H1 (cell line): ENCODE measurements around the gene ST6GALNAC5. TPM values are rescaled to one million over a fixed set of nuclear protein-coding genes. Genes with fewer than 3 reads are reported as not detected.

Source experiments
- CTCF ChIA-PET: fragments of 300-600 bp; sonication (Branson Sonifier 250); formaldehyde crosslinking; loops from one replicate; lab custom pipeline; 2021; ENCODE audit not compliant: partially characterized antibody; lab: Charles Lee
- POLR2A ChIA-PET: fragments of 300-600 bp; sonication (Branson Sonifier 250); formaldehyde crosslinking; loops from one replicate; lab custom pipeline; 2021; ENCODE audit warnings: inconsistent platforms; ENCODE audit not compliant: partially characterized antibody; lab: Charles Lee
- DNase-seq, 2 experiments: peaks; one replicate each; pipeline versions ENCODE4 v3.0.0 to v3.0.0-alpha.2; 2010 to 2022; ENCODE audit warnings: low spot score in 2 of 2, low read depth in 1 of 2, mixed read lengths in 1 of 2
- FAIRE-seq: peaks from 2 replicates; lab custom pipeline; 2011; peaks lifted over from hg19 to GRCh38; lab: Jason Lieb, UNC
- H2AFZ ChIP-seq: 2 replicates; pipeline ENCODE4 v1.8.1; 2012; ENCODE audit warnings: low read length, inconsistent platforms
- H2AK5ac ChIP-seq: 2 replicates; pipeline ENCODE4 v1.6.1; 2013; ENCODE audit warnings: low read depth, low read length
- H2BK120ac ChIP-seq: replicated peaks from 2 replicates; pipeline ENCODE3; 2013; ENCODE audit warnings: low read depth, low read length, inconsistent platforms
- H2BK12ac ChIP-seq: 2 replicates; pipeline ENCODE4 v1.6.1; 2013; ENCODE audit warnings: low read depth, low read length
- H2BK15ac ChIP-seq: 2 replicates; pipeline ENCODE4 v1.6.1; 2013; ENCODE audit warnings: low read length
- H2BK20ac ChIP-seq: 2 replicates; pipeline ENCODE4 v1.6.1; 2013; ENCODE audit warnings: low read length
- H2BK5ac ChIP-seq: 2 replicates; pipeline ENCODE4 v1.6.1; 2013; ENCODE audit warnings: low read depth, low read length
- H3K14ac ChIP-seq: 2 replicates; pipeline ENCODE4 v1.6.1; 2013; ENCODE audit warnings: inconsistent platforms; ENCODE audit not compliant: insufficient read length
- H3K18ac ChIP-seq: 2 replicates; pipeline ENCODE4 v1.6.1; 2013; ENCODE audit warnings: low read length; ENCODE audit errors: extremely low read depth
- H3K23ac ChIP-seq: 2 replicates; pipeline ENCODE4 v1.6.1; 2013; ENCODE audit warnings: inconsistent platforms; ENCODE audit not compliant: insufficient read length
- H3K23me2 ChIP-seq: 2 replicates; pipeline ENCODE4 v1.6.1; 2013; ENCODE audit warnings: low read depth, low read length
- H3K27ac ChIP-seq: 2 replicates; pipeline ENCODE4 v1.6.1; 2011; ENCODE audit warnings: low read depth, low read length, inconsistent platforms
- H3K27me3 ChIP-seq, 4 experiments: replicated peaks in 1 of 4; 1 replicate in 1 of 4; 2 replicates in 3 of 4; pipeline versions ENCODE4 v1.6.1 to v1.8.1; 2011 to 2013; ENCODE audit warnings: low read length in 3 of 4, mild to moderate bottlenecking in 3 of 4, inconsistent platforms in 2 of 4, mixed read lengths in 2 of 4, moderate library complexity in 1 of 4; ENCODE audit not compliant: control insufficient read depth in 3 of 4, insufficient read depth in 3 of 4; ENCODE audit errors: extremely low read depth in 1 of 4
- H3K36me3 ChIP-seq, 4 experiments: 2 replicates each; pipeline versions ENCODE4 v1.6.1 to v1.8.1; 2011 to 2013; ENCODE audit warnings: mild to moderate bottlenecking in 4 of 4, low read length in 3 of 4, moderate library complexity in 2 of 4, control low read depth in 1 of 4, inconsistent platforms in 1 of 4; ENCODE audit not compliant: insufficient read depth in 4 of 4, control insufficient read depth in 2 of 4
- H3K4ac ChIP-seq: replicated peaks from 2 replicates; pipeline ENCODE3; 2013; ENCODE audit warnings: low read length, low read depth, mixed read lengths, inconsistent platforms; ENCODE audit not compliant: insufficient read length
- H3K4me1 ChIP-seq, 4 experiments: replicated peaks in 1 of 4; 1 replicate in 1 of 4; 2 replicates in 3 of 4; pipeline versions ENCODE4 v1.6.1 to v1.8.1; 2011 to 2013; ENCODE audit warnings: low read length in 3 of 4, inconsistent platforms in 2 of 4, mixed read lengths in 1 of 4; ENCODE audit not compliant: insufficient read depth in 4 of 4, control insufficient read depth in 3 of 4
- H3K4me2 ChIP-seq, 2 experiments: 2 replicates each; pipeline versions ENCODE4 v1.6.1 to v1.8.1; 2011 to 2013; ENCODE audit warnings: low read depth in 2 of 2, low read length in 2 of 2, control low read depth in 1 of 2, inconsistent platforms in 1 of 2, mild to moderate bottlenecking in 1 of 2; ENCODE audit not compliant: insufficient read depth in 1 of 2
- H3K4me3 ChIP-seq, 4 experiments: fragments of 200-600, 300-600 bp in 1 of 4; sonication (generic), shearing (Covaris generic), sonication (Bioruptor Twin) in 1 of 4; 2 replicates each; pipeline versions ENCODE4 v1.5.1 to v1.8.1; 2011 to 2016; ENCODE audit warnings: low read length in 4 of 4, low read depth in 3 of 4, control low read depth in 2 of 4, inconsistent platforms in 2 of 4, mild to moderate bottlenecking in 2 of 4, mixed read lengths in 1 of 4, moderate library complexity in 1 of 4; ENCODE audit not compliant: insufficient read depth in 2 of 4; ENCODE audit errors: extremely low read depth in 1 of 4
- H3K56ac ChIP-seq: replicated peaks from 2 replicates; pipeline ENCODE3; 2013; ENCODE audit warnings: low read depth, mild to moderate bottlenecking, mixed read lengths, low read length, inconsistent platforms; ENCODE audit not compliant: insufficient read length
- H3K79me1 ChIP-seq: 2 replicates; pipeline ENCODE4 v1.6.1; 2013; ENCODE audit warnings: low read depth, low read length, control low read depth
- H3K79me2 ChIP-seq, 2 experiments: 2 replicates each; pipeline versions ENCODE4 v1.6.1 to v1.8.1; 2012 to 2013; ENCODE audit warnings: low read length in 2 of 2, mild to moderate bottlenecking in 2 of 2, inconsistent platforms in 1 of 2; ENCODE audit not compliant: insufficient read depth in 2 of 2, control insufficient read depth in 1 of 2
- H3K9ac ChIP-seq, 4 experiments: replicated peaks in 1 of 4; 1 replicate in 1 of 4; 2 replicates in 3 of 4; pipeline versions ENCODE4 v1.6.1 to v1.8.1; 2011 to 2013; ENCODE audit warnings: low read depth in 3 of 4, low read length in 3 of 4, control low read depth in 2 of 4, mild to moderate bottlenecking in 2 of 4, moderate library complexity in 2 of 4, inconsistent platforms in 1 of 4; ENCODE audit errors: extremely low read depth in 1 of 4
- H3K9me3 ChIP-seq, 2 experiments: 2 replicates each; pipeline versions ENCODE4 v1.6.1 to v1.8.1; 2012 to 2013; ENCODE audit warnings: mild to moderate bottlenecking in 2 of 2, moderate library complexity in 2 of 2, control low read depth in 1 of 2, inconsistent platforms in 1 of 2, low read depth in 1 of 2, low read length in 1 of 2, mixed read lengths in 1 of 2; ENCODE audit not compliant: insufficient read depth in 2 of 2
- H4K20me1 ChIP-seq, 2 experiments: replicated peaks in 1 of 2; 2 replicates each; pipeline versions ENCODE3 to v1.8.1; 2011 to 2013; ENCODE audit warnings: inconsistent platforms in 2 of 2, low read length in 2 of 2, mild to moderate bottlenecking in 1 of 2; ENCODE audit not compliant: insufficient read depth in 2 of 2, control insufficient read depth in 1 of 2
- H4K5ac ChIP-seq: 2 replicates; pipeline ENCODE4 v1.6.1; 2013; ENCODE audit warnings: low read length, low read depth, mixed read lengths, inconsistent platforms; ENCODE audit not compliant: insufficient read length
- H4K8ac ChIP-seq: 2 replicates; pipeline ENCODE4 v1.8.0; 2013; ENCODE audit warnings: mild to moderate bottlenecking, moderate library complexity, low read length, inconsistent platforms; ENCODE audit not compliant: insufficient read depth; ENCODE audit errors: extremely low read depth
- H4K91ac ChIP-seq: replicated peaks from 2 replicates; pipeline ENCODE3; 2013; ENCODE audit warnings: low read length, mixed read lengths, inconsistent platforms; ENCODE audit not compliant: insufficient read length
- ASH2L ChIP-seq: fragments of 200-600, 300-600 bp; sonication (generic); IDR thresholded peaks from one replicate; pipeline ENCODE4 v1.7.1; 2017; ENCODE audit warnings: low read length
- BCL11A ChIP-seq, 2 experiments: IDR thresholded peaks; one replicate each; pipeline ENCODE4 v1.6.1; 2011; ENCODE audit warnings: low read depth in 2 of 2, low read length in 2 of 2, mild to moderate bottlenecking in 2 of 2
- BRCA1 ChIP-seq: IDR thresholded peaks from 2 replicates; pipeline ENCODE4 v1.6.1; 2012; ENCODE audit warnings: low read depth, low read length, improper control_type of control experiment
- CEBPB ChIP-seq: IDR thresholded peaks from 2 replicates; pipeline ENCODE4 v1.6.1; 2012; ENCODE audit warnings: low read depth, low read length
- EGR1 ChIP-seq: IDR thresholded peaks from 2 replicates; pipeline ENCODE4 v1.6.1; 2011; ENCODE audit warnings: low read depth, low read length, borderline replicate concordance
- FOSL1 ChIP-seq: IDR thresholded peaks from 2 replicates; pipeline ENCODE4 v1.6.1; 2011; ENCODE audit warnings: mild to moderate bottlenecking, low read depth, low read length, moderate library complexity; ENCODE audit not compliant: insufficient read depth
- PHF8 ChIP-seq: fragments of 200-600 bp; sonication (generic); conservative IDR thresholded peaks from 2 replicates; pipeline ENCODE4 v1.7.1; 2012; ENCODE audit warnings: low read depth, mild to moderate bottlenecking, inconsistent platforms, low read length, moderate library complexity
- POLR2A ChIP-seq, 2 experiments: IDR thresholded peaks; 1 replicate in 1 of 2; 2 replicates in 1 of 2; pipeline ENCODE4 v1.6.1; 2011; ENCODE audit warnings: low read depth in 2 of 2, low read length in 2 of 2, mild to moderate bottlenecking in 2 of 2; ENCODE audit errors: control extremely low read depth in 1 of 2
- POU5F1 ChIP-seq: IDR thresholded peaks from 2 replicates; pipeline ENCODE4 v1.6.1; 2011; ENCODE audit warnings: low read depth, mild to moderate bottlenecking, low read length, moderate library complexity
- RAD21 ChIP-seq, 2 experiments: IDR thresholded peaks in 1 of 2; conservative IDR thresholded peaks in 1 of 2; 2 replicates each; pipeline ENCODE4 v1.6.1; 2011; ENCODE audit warnings: low read depth in 2 of 2, low read length in 2 of 2, improper control_type of control experiment in 1 of 2, inconsistent platforms in 1 of 2, mild to moderate bottlenecking in 1 of 2, moderate library complexity in 1 of 2
- RXRA ChIP-seq: IDR thresholded peaks from 2 replicates; pipeline ENCODE4 v1.6.1; 2011; ENCODE audit warnings: low read depth, mild to moderate bottlenecking, low read length, moderate library complexity; ENCODE audit not compliant: insufficient read depth
- SIX5 ChIP-seq: IDR thresholded peaks from 2 replicates; pipeline ENCODE4 v1.6.1; 2011; ENCODE audit warnings: mild to moderate bottlenecking, low read depth, low read length
- TAF1 ChIP-seq: IDR thresholded peaks from 2 replicates; pipeline ENCODE4 v1.6.1; 2011; ENCODE audit warnings: mild to moderate bottlenecking, low read depth, low read length
- TCF12 ChIP-seq: IDR thresholded peaks from 2 replicates; pipeline ENCODE4 v1.6.1; 2011; ENCODE audit warnings: low read depth, mild to moderate bottlenecking, low read length
- ZNF274 ChIP-seq: IDR thresholded peaks from 2 replicates; pipeline ENCODE4 v1.7.0; 2012; ENCODE audit warnings: low read length, borderline replicate concordance; ENCODE audit errors: extremely low read depth
- WGBS, 2 experiments: shearing (Covaris generic) in 1 of 2; methylation state at CpG; one replicate each; pipeline versions ENCODE4 v1.1.6 to v1.1.7; 2013 to 2015; ENCODE audit warnings: low lambda C conversion rate in 2 of 2, mixed read lengths in 2 of 2, inconsistent platforms in 1 of 2, low coverage in 1 of 2, missing lambda C conversion rate in 1 of 2; ENCODE audit not compliant: insufficient replicate concordance in 2 of 2, insufficient coverage in 1 of 2, insufficient read length in 1 of 2; ENCODE audit errors: extremely low coverage in 1 of 2, missing lambda C conversion rate in 1 of 2; 5-methylcytosine and 5-hydroxymethylcytosine counted together
- polyA plus RNA-seq, 7 experiments: library from polyadenylated mRNA; depleted of rRNA in 3 of 7; stranded (reverse) in 5 of 7; unstranded in 2 of 7; fragments of >200 nt in 5 of 7; fragments of 200-250 nt in 2 of 7; gene quantifications; 1 replicate in 5 of 7; 2 replicates in 1 of 7; 4 replicates in 1 of 7; pipeline versions ENCODE4 v1.2.1 to v1.2.3, GENCODE V29; 2011 to 2013; ENCODE audit warnings: missing spikeins in 2 of 7, mixed read lengths in 2 of 7
- total RNA-seq: library from RNA; stranded (reverse); fragmentation: NEBNext Ultra II Directional; extraction: Animal tissue kit (Norgen Biotek cat#: 25700); gene quantifications from 2 replicates; pipeline ENCODE4 v1.2.1, GENCODE V29; 2021

ST6GALNAC5 gene
- total and polyA plus RNA-seq, 2 of the 8 experiments (the other 6 are each of a cell fraction or from before 2014, with no cell fraction given): 6.2 to 7.3 TPM

DNA sequence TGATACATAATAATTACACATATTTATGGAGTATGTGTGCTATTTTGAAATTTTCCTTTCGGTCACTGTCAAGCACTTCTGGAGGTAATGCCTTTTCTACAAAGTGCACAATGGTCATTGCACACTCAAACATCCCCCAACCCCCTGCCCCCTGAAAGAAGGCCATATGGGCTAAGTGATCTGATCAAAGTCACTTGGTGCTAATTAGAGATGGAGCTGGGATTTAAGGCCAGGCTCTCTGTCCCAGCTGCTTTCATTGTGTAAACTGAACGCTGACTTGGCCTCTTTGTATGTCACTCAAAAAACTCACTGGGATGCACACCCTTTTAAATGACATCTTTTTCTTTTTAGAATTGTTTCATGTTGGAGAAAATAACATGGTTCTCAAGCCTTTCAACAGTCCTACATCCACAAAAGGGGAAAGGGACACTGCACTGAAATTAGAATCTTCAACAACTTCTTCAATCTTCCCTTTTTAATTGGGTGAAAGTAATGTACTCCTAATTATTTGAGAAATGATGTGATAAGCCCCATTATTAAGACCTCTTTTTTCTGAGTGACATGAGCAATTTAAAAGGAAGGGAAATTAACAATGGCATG lies 149.2 kb downstream of the ST6GALNAC5 start:
- Histone ChIP-seq H3K27me3 (no peaks in the 10 kb centered on the region), H3K18ac (no peak overlapping the region), H3K27ac (no peak overlapping the region), H2BK120ac (no peak overlapping the region), H3K4me2 (no peak overlapping the region), H3K79me1 (no peaks in the 10 kb centered on the region), H3K14ac (no peak overlapping the region), H3K79me2 (no peaks in the 10 kb centered on the region), H2AFZ (no peak overlapping the region), H3K56ac (no peak overlapping the region), H2AK5ac (no peak overlapping the region), H4K5ac (no peak overlapping the region), H3K23ac (no peak overlapping the region), H3K4me1 (peaks cover 0 to 9% (median 6%) of the 10 kb centered on the region in 4 experiments; a peak in 5 of 7 replicates), H3K4ac (no peak overlapping the region), H2BK20ac (no peak overlapping the region), H2BK12ac (no peak overlapping the region), H4K8ac (no peak overlapping the region), H4K91ac (no peak overlapping the region), H3K9ac (no peak overlapping the region), H4K20me1 (no peaks in the 10 kb centered on the region), H2BK15ac (no peak overlapping the region), H2BK5ac (no peak overlapping the region), H3K9me3 (no peaks in the 10 kb centered on the region), H3K23me2 (no peaks in the 10 kb centered on the region; the same call in 1 of the 2 replicates), H3K4me3 (no peak overlapping the region), H3K36me3 (no peaks in the 10 kb centered on the region)
- no peak for FAIRE-seq
- POLR2A ChIA-PET: no interaction called here
- whole genome bisulfite sequencing, 2 experiments: 97% methylated on average over 2 of the region's 2 CpGs; no CpG with 5 or more reads in 1 of the 2 experiments
- DNase-seq: no peak
- CTCF ChIA-PET: interaction anchor here (0.6 to 1.3 kb wide), 4 partner anchors 11 to 1152 kb away, joined by 3 to 4 read pairs (median 4); no protein-coding TSS in a partner anchor
- TF ChIP-seq POU5F1: no peak
- no peak for TF ChIP-seq PHF8
- no peak for TF ChIP-seq RXRA
- TF ChIP-seq ASH2L: no peak
- no peak for TF ChIP-seq FOSL1
- no peak for TF ChIP-seq RAD21 (IDR thresholded peaks at IDR 0.05 in 1 of 2, conservative IDR thresholded peaks at IDR 0.05 in 1 of 2; ENCODE audit: low read depth in 2 of 2, low read length in 2 of 2)
- TF ChIP-seq BRCA1: no peak
- TF ChIP-seq CEBPB: no peak
- no peak for TF ChIP-seq EGR1
- TF ChIP-seq TCF12: no peak
- no peak for TF ChIP-seq TAF1
- no peak for TF ChIP-seq SIX5
- TF ChIP-seq ZNF274: no peak
- no peak for TF ChIP-seq POLR2A (IDR thresholded peaks at IDR 0.05; ENCODE audit: control extremely low read depth in 1 of 2, low read depth in 2 of 2, low read length in 2 of 2)
- TF ChIP-seq BCL11A (IDR thresholded peaks at IDR 0.05; ENCODE audit: low read depth in 2 of 2, low read length in 2 of 2): no peak
